ENCODE data around the gene COL13A1.

DNA sequence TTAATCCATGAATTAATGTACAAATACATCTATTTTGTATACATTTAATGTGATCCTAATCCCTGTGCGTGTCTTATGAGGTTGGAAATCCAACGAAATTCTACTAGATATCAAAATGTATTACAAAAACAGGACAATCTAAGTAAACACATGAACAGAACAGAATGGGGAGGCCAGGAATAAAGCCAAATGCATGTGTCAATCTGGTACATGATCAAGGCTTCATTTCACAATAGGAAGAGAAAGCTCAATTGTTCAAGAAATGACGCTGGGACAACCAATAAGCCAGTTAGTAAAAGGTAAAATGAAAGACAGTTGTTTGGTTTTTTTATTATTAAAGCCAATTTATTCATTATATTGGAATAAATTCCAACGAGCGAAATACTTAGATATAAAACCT is 83.0 kb downstream of the COL13A1 start:
- TF ChIP-seq, protein P1, sequence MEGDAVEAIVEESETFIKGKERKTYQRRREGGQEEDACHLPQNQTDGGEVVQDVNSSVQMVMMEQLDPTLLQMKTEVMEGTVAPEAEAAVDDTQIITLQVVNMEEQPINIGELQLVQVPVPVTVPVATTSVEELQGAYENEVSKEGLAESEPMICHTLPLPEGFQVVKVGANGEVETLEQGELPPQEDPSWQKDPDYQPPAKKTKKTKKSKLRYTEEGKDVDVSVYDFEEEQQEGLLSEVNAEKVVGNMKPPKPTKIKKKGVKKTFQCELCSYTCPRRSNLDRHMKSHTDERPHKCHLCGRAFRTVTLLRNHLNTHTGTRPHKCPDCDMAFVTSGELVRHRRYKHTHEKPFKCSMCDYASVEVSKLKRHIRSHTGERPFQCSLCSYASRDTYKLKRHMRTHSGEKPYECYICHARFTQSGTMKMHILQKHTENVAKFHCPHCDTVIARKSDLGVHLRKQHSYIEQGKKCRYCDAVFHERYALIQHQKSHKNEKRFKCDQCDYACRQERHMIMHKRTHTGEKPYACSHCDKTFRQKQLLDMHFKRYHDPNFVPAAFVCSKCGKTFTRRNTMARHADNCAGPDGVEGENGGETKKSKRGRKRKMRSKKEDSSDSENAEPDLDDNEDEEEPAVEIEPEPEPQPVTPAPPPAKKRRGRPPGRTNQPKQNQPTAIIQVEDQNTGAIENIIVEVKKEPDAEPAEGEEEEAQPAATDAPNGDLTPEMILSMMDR (IDR thresholded peaks at IDR 0.05; ENCODE audit: insufficient read depth, low read depth, low read length): no peak
- no peak for TF ChIP-seq EZH2 (IDR thresholded peaks at IDR 0.05; ENCODE audit: insufficient read depth, low read length)

All from astrocyte (in vitro differentiated cells and primary cell).